ENCODE measurements around the gene PTPRD.

GRCh38 chr9:9764821-9765220, 848.0 kb downstream of the PTPRD start:
- TF ChIP-seq, protein P1, sequence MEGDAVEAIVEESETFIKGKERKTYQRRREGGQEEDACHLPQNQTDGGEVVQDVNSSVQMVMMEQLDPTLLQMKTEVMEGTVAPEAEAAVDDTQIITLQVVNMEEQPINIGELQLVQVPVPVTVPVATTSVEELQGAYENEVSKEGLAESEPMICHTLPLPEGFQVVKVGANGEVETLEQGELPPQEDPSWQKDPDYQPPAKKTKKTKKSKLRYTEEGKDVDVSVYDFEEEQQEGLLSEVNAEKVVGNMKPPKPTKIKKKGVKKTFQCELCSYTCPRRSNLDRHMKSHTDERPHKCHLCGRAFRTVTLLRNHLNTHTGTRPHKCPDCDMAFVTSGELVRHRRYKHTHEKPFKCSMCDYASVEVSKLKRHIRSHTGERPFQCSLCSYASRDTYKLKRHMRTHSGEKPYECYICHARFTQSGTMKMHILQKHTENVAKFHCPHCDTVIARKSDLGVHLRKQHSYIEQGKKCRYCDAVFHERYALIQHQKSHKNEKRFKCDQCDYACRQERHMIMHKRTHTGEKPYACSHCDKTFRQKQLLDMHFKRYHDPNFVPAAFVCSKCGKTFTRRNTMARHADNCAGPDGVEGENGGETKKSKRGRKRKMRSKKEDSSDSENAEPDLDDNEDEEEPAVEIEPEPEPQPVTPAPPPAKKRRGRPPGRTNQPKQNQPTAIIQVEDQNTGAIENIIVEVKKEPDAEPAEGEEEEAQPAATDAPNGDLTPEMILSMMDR (IDR thresholded peaks at IDR 0.05): no peak
- TF ChIP-seq EZH2 (IDR thresholded peaks at IDR 0.05) (no peak), EZH2phosphoT487 (IDR thresholded peaks at IDR 0.05) (no peak)

All from neural progenitor cell (in vitro differentiated cells).